GM12891 (cell line): Measurements from ENCODE around the gene DUS2.

Experiments used
- PAX5 ChIP-seq: IDR thresholded peaks from 2 replicates; pipeline ENCODE4 v1.6.1; 2011; ENCODE audit warnings: low read length, moderate library complexity, mild to moderate bottlenecking; ENCODE audit not compliant: insufficient read depth, severe bottlenecking
- POLR2A ChIP-seq: IDR thresholded peaks from 2 replicates; pipeline ENCODE4 v1.6.1; 2011; ENCODE audit warnings: low read depth, low read length, control low read depth
- POLR2AphosphoS5 ChIP-seq: IDR thresholded peaks from 2 replicates; pipeline ENCODE4 v1.6.1; 2011; ENCODE audit warnings: low read depth, low read length, control low read depth
- POU2F2 ChIP-seq: IDR thresholded peaks from 2 replicates; pipeline ENCODE4 v1.6.1; 2011; ENCODE audit warnings: low read depth, mild to moderate bottlenecking, control low read depth, low read length, moderate library complexity
- SPI1 ChIP-seq: IDR thresholded peaks from 2 replicates; pipeline ENCODE4 v1.6.1; 2011; ENCODE audit warnings: low read depth, low read length, control low read depth
- TAF1 ChIP-seq: IDR thresholded peaks from 2 replicates; pipeline ENCODE4 v1.6.1; 2011; ENCODE audit warnings: low read depth, low read length, control low read depth

GRCh38 chr16:68059804-68060203 is 36.7 kb downstream of the DUS2 start:
- TF ChIP-seq POLR2A (no peak), TAF1 (no peak), POLR2AphosphoS5 (no peak), SPI1 (no peak), POU2F2 (no peak), PAX5 (no peak)
